ENCODE results near the gene FAM184B. TPM values are rescaled to one million over a fixed set of nuclear protein-coding genes. Genes with fewer than 3 reads are reported as not detected.
"Not testable (repeated sequence)": the region's sequence is repeated elsewhere in the genome, so short reads cannot be mapped to it uniquely, and the experiment has no call there.

Gene FAM184B
- total RNA-seq, 1 donor from 2014 or later = 0.69 TPM

GRCh38 chr4:17681281-17682221 lies 99.9 kb downstream of the FAM184B start:
- DNase-seq = no peak

- DNase-seq = no peak
Observed at GRCh38 chr4:17680559-17681280, 100.7 kb downstream of the FAM184B start.

- DNase-seq = no peak
Observed at GRCh38 chr4:17670423-17670822, 111.0 kb downstream of the FAM184B start.

- DNase-seq = no peak
Observed at GRCh38 chr4:17667653-17668201, 113.7 kb downstream of the FAM184B start.

GRCh38 chr4:17667253-17667652 lies 114.2 kb downstream of the FAM184B start:
- no peak for DNase-seq

GRCh38 chr4:17665852-17666251 lies 115.6 kb downstream of the FAM184B start:
- no peak for DNase-seq

GRCh38 chr4:17665346-17665745 lies 116.1 kb downstream of the FAM184B start:
- DNase-seq = no peak

GRCh38 chr4:17664755-17665154 lies 116.7 kb downstream of the FAM184B start:
- no peak for DNase-seq

GRCh38 chr4:17662694-17663093 lies 118.7 kb downstream of the FAM184B start:
- no peak for DNase-seq

- not testable (repeated sequence) for DNase-seq
Observed at GRCh38 chr4:17659196-17659595, 122.2 kb downstream of the FAM184B start.

- DNase-seq = no peak
Observed at GRCh38 chr4:17657849-17658248, 123.6 kb downstream of the FAM184B start.

- no peak for DNase-seq
Observed at GRCh38 chr4:17657090-17657489, 124.3 kb downstream of the FAM184B start.

- DNase-seq = no peak
Observed at GRCh38 chr4:17654701-17655100, 126.7 kb downstream of the FAM184B start.

- DNase-seq = no peak
Observed at GRCh38 chr4:17650406-17650805, 131.0 kb downstream of the FAM184B start.

GRCh38 chr4:17647927-17648326 lies 133.5 kb downstream of the FAM184B start:
- no peak for DNase-seq

GRCh38 chr4:17647176-17647806 lies 134.1 kb downstream of the FAM184B start:
- no peak for DNase-seq

- no peak for DNase-seq
Observed at GRCh38 chr4:17646693-17647092, 134.7 kb downstream of the FAM184B start.

GRCh38 chr4:17642398-17642783 lies 139.0 kb downstream of the FAM184B start:
- DNase-seq = no peak

- DNase-seq = no peak
Observed at GRCh38 chr4:17639136-17639535, 142.3 kb downstream of the FAM184B start.

- DNase-seq = peak; percentile 3
Observed at GRCh38 chr4:17636696-17637622, 144.5 kb downstream of the FAM184B start.

- DNase-seq = no peak
Observed at GRCh38 chr4:17636341-17636695, 145.1 kb downstream of the FAM184B start.

- DNase-seq = no peak
Observed at GRCh38 chr4:17635056-17635455, 146.4 kb downstream of the FAM184B start.

Data from skin of body (tissue), 2 donors.